RKO (cell line): ENCODE measurements around the gene ATP2B2.

Source experiments
- DNase-seq: peaks from one replicate; pipeline ENCODE4 v3.0.0-alpha.2; 2016; ENCODE audit warnings: low spot score

The ATP2B2 gene

GRCh38 chr3:10469441-10470119 lies 35.8 kb downstream of the ATP2B2 start:
- DNase-seq = no peak

GRCh38 chr3:10468613-10469354 lies 36.6 kb downstream of the ATP2B2 start:
- DNase-seq = no peak

GRCh38 chr3:10467904-10468612 lies 37.3 kb downstream of the ATP2B2 start:
- no peak for DNase-seq

- no peak for DNase-seq
Observed at GRCh38 chr3:10467204-10467603, 38.2 kb downstream of the ATP2B2 start.

- DNase-seq = no peak
Observed at GRCh38 chr3:10466186-10466585, 39.2 kb downstream of the ATP2B2 start.

GRCh38 chr3:10465161-10465560 lies 40.2 kb downstream of the ATP2B2 start:
- DNase-seq = no peak

- DNase-seq = no peak
Observed at GRCh38 chr3:10463533-10464434, 41.6 kb downstream of the ATP2B2 start.

GRCh38 chr3:10462641-10463532 lies 42.5 kb downstream of the ATP2B2 start:
- no peak for DNase-seq

GRCh38 chr3:10460951-10461545 lies 44.3 kb downstream of the ATP2B2 start:
- DNase-seq = no peak

GRCh38 chr3:10459954-10460754 lies 45.2 kb downstream of the ATP2B2 start:
- DNase-seq = peak; percentile 89

- DNase-seq = no peak
Observed at GRCh38 chr3:10457560-10457959, 47.8 kb downstream of the ATP2B2 start.

- DNase-seq = no peak
Observed at GRCh38 chr3:10456981-10457380, 48.4 kb downstream of the ATP2B2 start.

- no peak for DNase-seq
Observed at GRCh38 chr3:10455545-10455914, 49.9 kb downstream of the ATP2B2 start.

GRCh38 chr3:10454907-10455544 lies 50.4 kb downstream of the ATP2B2 start:
- no peak for DNase-seq

- DNase-seq = no peak
Observed at GRCh38 chr3:10453431-10454163, 51.8 kb downstream of the ATP2B2 start.

GRCh38 chr3:10450494-10451440 lies 54.6 kb downstream of the ATP2B2 start:
- DNase-seq = no peak

GRCh38 chr3:10449436-10449835 lies 56.0 kb downstream of the ATP2B2 start:
- no peak for DNase-seq
